GM10266 (cell line): ENCODE results near the gene CRTC1.

Experiments
- DNase-seq: peaks from one replicate; pipeline ENCODE4 v3.0.0; 2012; ENCODE audit errors: extremely low spot score
- CTCF ChIP-seq: IDR thresholded peaks from 2 replicates; pipeline ENCODE4 v1.5.1; 2012; ENCODE audit warnings: mild to moderate bottlenecking, low read depth; ENCODE audit not compliant: control insufficient read depth, insufficient read depth; ENCODE audit errors: missing control alignments

Gene CRTC1

GRCh38 chr19:18745931-18746330 lies 62.5 kb downstream of the CRTC1 start:
- no peak for TF ChIP-seq CTCF
- no peak for DNase-seq

- no peak for TF ChIP-seq CTCF
- DNase-seq, result no peak
Measured at GRCh38 chr19:18746401-18747325, 63.2 kb downstream of the CRTC1 start.

- TF ChIP-seq CTCF, result no peak
- DNase-seq, result no peak
Measured at GRCh38 chr19:18749362-18750231, 66.1 kb downstream of the CRTC1 start.

- no peak for TF ChIP-seq CTCF
- no peak for DNase-seq
Measured at GRCh38 chr19:18750295-18750970, 67.0 kb downstream of the CRTC1 start.

- DNase-seq, result no peak
- no peak for TF ChIP-seq CTCF
Measured at GRCh38 chr19:18751571-18751970, 68.1 kb downstream of the CRTC1 start.

- no peak for DNase-seq
- no peak for TF ChIP-seq CTCF
Measured at GRCh38 chr19:18754501-18754900, 71.0 kb downstream of the CRTC1 start.
